ENCODE measurements around the gene FHIP1A.

Gene FHIP1A

GRCh38 chr4:151434183-151434860, 25.3 kb downstream of the FHIP1A start:
- TF ChIP-seq POLR2AphosphoS5 (IDR thresholded peaks at IDR 0.05; ENCODE audit: low read depth, low read length) (no peak), FOXP2 (optimal IDR thresholded peaks at IDR 0.05; ENCODE audit: borderline replicate concordance, extremely low read depth, extremely low read length, insufficient read depth) (no peak), SIN3A (IDR thresholded peaks at IDR 0.05; ENCODE audit: borderline replicate concordance, insufficient read depth, low read length) (no peak), REST (IDR thresholded peaks at IDR 0.05; ENCODE audit: insufficient read depth in 1 of 2, low read depth in 2 of 2, low read length in 2 of 2) (no peak)

- TF ChIP-seq POLR2AphosphoS5 (IDR thresholded peaks at IDR 0.05; ENCODE audit: low read depth, low read length) (no peak), TAF1 (IDR thresholded peaks at IDR 0.05; ENCODE audit: borderline replicate concordance, insufficient read depth, low read length) (no peak), REST (IDR thresholded peaks at IDR 0.05; ENCODE audit: insufficient read depth in 1 of 2, low read depth in 2 of 2, low read length in 2 of 2) (no peak), SIN3A (IDR thresholded peaks at IDR 0.05; ENCODE audit: borderline replicate concordance, insufficient read depth, low read length) (no peak), FOXP2 (optimal IDR thresholded peaks at IDR 0.05; ENCODE audit: borderline replicate concordance, extremely low read depth, extremely low read length, insufficient read depth) (no peak)
These were observed 27.1 kb downstream of the FHIP1A start for GRCh38 chr4:151436093-151436518.

GRCh38 chr4:151437505-151437904, 28.5 kb downstream of the FHIP1A start:
- TF ChIP-seq POLR2AphosphoS5 (IDR thresholded peaks at IDR 0.05; ENCODE audit: low read depth, low read length) (no peak), SIN3A (IDR thresholded peaks at IDR 0.05; ENCODE audit: borderline replicate concordance, insufficient read depth, low read length) (no peak), REST (IDR thresholded peaks at IDR 0.05; ENCODE audit: insufficient read depth in 1 of 2, low read depth in 2 of 2, low read length in 2 of 2) (no peak), TAF1 (IDR thresholded peaks at IDR 0.05; ENCODE audit: borderline replicate concordance, insufficient read depth, low read length) (no peak), FOXP2 (optimal IDR thresholded peaks at IDR 0.05; ENCODE audit: borderline replicate concordance, extremely low read depth, extremely low read length, insufficient read depth) (no peak)

- TF ChIP-seq SIN3A (IDR thresholded peaks at IDR 0.05; ENCODE audit: borderline replicate concordance, insufficient read depth, low read length) (no peak), REST (IDR thresholded peaks at IDR 0.05; ENCODE audit: insufficient read depth in 1 of 2, low read depth in 2 of 2, low read length in 2 of 2) (no peak), TAF1 (IDR thresholded peaks at IDR 0.05; ENCODE audit: borderline replicate concordance, insufficient read depth, low read length) (no peak), FOXP2 (optimal IDR thresholded peaks at IDR 0.05; ENCODE audit: borderline replicate concordance, extremely low read depth, extremely low read length, insufficient read depth) (no peak), POLR2AphosphoS5 (IDR thresholded peaks at IDR 0.05; ENCODE audit: low read depth, low read length) (no peak)
These were observed 29.2 kb downstream of the FHIP1A start for GRCh38 chr4:151438154-151438553.
